ENCODE results near the gene PPL. TPM values are rescaled to one million over a fixed set of nuclear protein-coding genes. Genes with fewer than 3 reads are reported as not detected.

Gene PPL
- total and polyA plus RNA-seq, 2 of the 13 experiments (the other 11 are each of a cell fraction or from before 2014, with no cell fraction given) = 5.7 to 6.6 TPM

DNA sequence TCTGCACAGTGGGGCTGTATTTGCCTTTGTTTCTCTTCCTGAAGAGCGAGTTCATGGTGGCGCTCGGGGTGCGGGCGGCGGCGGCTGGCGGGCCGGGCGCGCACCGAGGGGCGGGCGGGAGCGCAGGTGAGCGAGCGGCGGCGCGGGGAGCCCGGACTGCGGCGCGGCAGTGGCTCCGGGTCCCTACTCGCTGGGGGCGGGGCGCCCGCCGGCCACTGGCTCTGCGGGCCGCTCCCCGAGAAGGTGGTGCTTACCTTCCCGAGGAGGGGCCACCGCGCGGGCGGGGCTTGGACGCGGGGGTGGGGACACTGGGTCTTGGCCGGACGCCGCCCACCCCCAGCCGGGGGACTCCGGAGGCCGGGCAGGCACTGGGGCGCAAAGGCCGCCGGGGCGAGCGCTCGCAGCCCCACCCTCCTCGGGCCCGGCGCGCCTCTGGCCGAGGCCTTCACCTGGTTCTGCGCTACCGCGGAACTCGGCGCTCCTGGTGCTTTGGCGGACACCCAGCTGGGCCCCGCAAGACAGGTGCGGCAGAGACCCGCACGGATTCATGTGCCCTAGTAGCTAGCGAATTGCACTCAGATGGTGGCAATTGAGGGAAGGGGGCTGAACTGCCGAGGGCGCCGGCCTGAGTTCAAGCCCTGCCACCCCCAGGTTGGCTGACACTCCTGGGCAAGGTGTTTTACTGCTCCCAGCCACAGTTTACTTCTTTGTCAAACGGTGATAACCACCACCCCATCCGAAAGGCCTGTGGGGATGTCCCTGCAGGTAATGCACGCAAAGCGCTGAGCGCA lies at the start of gene PPL (continued):
- peak; percentile 51; the same call in 1 of the 2 replicates for TF ChIP-seq MTF2 (CRISPR knock-in tag; IDR thresholded peaks at IDR 0.05; ENCODE audit: borderline replicate concordance)
- TF ChIP-seq RAD21 (CRISPR knock-in tag; IDR thresholded peaks at IDR 0.05) = peak; percentile 24; the same call in 1 of the 2 replicates
- TF ChIP-seq, protein P1, sequence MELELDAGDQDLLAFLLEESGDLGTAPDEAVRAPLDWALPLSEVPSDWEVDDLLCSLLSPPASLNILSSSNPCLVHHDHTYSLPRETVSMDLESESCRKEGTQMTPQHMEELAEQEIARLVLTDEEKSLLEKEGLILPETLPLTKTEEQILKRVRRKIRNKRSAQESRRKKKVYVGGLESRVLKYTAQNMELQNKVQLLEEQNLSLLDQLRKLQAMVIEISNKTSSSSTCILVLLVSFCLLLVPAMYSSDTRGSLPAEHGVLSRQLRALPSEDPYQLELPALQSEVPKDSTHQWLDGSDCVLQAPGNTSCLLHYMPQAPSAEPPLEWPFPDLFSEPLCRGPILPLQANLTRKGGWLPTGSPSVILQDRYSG (CRISPR knock-in tag; IDR thresholded peaks at IDR 0.05) = no peak
- no peak; the same call in 1 of the 2 replicates for TF ChIP-seq ZFP36L1 (CRISPR knock-in tag; IDR thresholded peaks at IDR 0.05)
- no peak for TF ChIP-seq ZNF672 (CRISPR knock-in tag; IDR thresholded peaks at IDR 0.05)
- peak; percentile 21; the same call in 1 of the 2 replicates for TF ChIP-seq ZNF772 (CRISPR knock-in tag; IDR thresholded peaks at IDR 0.05)
- no peak for TF ChIP-seq ZNF367 (CRISPR knock-in tag; IDR thresholded peaks at IDR 0.05; ENCODE audit: borderline replicate concordance)
- TF ChIP-seq, protein P2, sequence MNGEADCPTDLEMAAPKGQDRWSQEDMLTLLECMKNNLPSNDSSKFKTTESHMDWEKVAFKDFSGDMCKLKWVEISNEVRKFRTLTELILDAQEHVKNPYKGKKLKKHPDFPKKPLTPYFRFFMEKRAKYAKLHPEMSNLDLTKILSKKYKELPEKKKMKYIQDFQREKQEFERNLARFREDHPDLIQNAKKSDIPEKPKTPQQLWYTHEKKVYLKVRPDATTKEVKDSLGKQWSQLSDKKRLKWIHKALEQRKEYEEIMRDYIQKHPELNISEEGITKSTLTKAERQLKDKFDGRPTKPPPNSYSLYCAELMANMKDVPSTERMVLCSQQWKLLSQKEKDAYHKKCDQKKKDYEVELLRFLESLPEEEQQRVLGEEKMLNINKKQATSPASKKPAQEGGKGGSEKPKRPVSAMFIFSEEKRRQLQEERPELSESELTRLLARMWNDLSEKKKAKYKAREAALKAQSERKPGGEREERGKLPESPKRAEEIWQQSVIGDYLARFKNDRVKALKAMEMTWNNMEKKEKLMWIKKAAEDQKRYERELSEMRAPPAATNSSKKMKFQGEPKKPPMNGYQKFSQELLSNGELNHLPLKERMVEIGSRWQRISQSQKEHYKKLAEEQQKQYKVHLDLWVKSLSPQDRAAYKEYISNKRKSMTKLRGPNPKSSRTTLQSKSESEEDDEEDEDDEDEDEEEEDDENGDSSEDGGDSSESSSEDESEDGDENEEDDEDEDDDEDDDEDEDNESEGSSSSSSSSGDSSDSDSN (CRISPR knock-in tag; IDR thresholded peaks at IDR 0.05) = peak; percentile 81
- TF ChIP-seq ZNF749 (CRISPR knock-in tag; IDR thresholded peaks at IDR 0.05; ENCODE audit: borderline replicate concordance) = no peak
- TF ChIP-seq, protein P3, sequence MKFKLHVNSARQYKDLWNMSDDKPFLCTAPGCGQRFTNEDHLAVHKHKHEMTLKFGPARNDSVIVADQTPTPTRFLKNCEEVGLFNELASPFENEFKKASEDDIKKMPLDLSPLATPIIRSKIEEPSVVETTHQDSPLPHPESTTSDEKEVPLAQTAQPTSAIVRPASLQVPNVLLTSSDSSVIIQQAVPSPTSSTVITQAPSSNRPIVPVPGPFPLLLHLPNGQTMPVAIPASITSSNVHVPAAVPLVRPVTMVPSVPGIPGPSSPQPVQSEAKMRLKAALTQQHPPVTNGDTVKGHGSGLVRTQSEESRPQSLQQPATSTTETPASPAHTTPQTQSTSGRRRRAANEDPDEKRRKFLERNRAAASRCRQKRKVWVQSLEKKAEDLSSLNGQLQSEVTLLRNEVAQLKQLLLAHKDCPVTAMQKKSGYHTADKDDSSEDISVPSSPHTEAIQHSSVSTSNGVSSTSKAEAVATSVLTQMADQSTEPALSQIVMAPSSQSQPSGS (CRISPR knock-in tag; IDR thresholded peaks at IDR 0.05) = no peak
- no peak; the same call in 1 of the 2 replicates for TF ChIP-seq ZNF160 (CRISPR knock-in tag; IDR thresholded peaks at IDR 0.05)
- TF ChIP-seq ZNF543 (CRISPR knock-in tag; IDR thresholded peaks at IDR 0.05) = no peak; the same call in 1 of the 2 replicates
- peak; percentile 73 for TF ChIP-seq ZNF446 (CRISPR knock-in tag; IDR thresholded peaks at IDR 0.05)
- no peak for TF ChIP-seq ELF3 (CRISPR knock-in tag; IDR thresholded peaks at IDR 0.05)
- TF ChIP-seq, protein P4, sequence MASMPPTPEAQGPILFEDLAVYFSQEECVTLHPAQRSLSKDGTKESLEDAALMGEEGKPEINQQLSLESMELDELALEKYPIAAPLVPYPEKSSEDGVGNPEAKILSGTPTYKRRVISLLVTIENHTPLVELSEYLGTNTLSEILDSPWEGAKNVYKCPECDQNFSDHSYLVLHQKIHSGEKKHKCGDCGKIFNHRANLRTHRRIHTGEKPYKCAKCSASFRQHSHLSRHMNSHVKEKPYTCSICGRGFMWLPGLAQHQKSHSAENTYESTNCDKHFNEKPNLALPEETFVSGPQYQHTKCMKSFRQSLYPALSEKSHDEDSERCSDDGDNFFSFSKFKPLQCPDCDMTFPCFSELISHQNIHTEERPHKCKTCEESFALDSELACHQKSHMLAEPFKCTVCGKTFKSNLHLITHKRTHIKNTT (CRISPR knock-in tag; IDR thresholded peaks at IDR 0.05) = no peak
- TF ChIP-seq, protein P5, sequence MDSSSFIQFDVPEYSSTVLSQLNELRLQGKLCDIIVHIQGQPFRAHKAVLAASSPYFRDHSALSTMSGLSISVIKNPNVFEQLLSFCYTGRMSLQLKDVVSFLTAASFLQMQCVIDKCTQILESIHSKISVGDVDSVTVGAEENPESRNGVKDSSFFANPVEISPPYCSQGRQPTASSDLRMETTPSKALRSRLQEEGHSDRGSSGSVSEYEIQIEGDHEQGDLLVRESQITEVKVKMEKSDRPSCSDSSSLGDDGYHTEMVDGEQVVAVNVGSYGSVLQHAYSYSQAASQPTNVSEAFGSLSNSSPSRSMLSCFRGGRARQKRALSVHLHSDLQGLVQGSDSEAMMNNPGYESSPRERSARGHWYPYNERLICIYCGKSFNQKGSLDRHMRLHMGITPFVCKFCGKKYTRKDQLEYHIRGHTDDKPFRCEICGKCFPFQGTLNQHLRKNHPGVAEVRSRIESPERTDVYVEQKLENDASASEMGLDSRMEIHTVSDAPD (CRISPR knock-in tag; IDR thresholded peaks at IDR 0.05) = no peak
- TF ChIP-seq ZNF724P (CRISPR knock-in tag; IDR thresholded peaks at IDR 0.05; ENCODE audit: borderline replicate concordance) = peak; percentile 35; the same call in 1 of the 2 replicates
- TF ChIP-seq POLR2A (IDR thresholded peaks at IDR 0.05; ENCODE audit: insufficient read depth in 1 of 2, low read depth in 2 of 2, low read length in 2 of 2) = peak; percentile 16 to 72; a peak in 2 of 4 replicates
- peak; percentile 35; the same call in 1 of the 2 replicates for TF ChIP-seq GATAD1 (CRISPR knock-in tag; IDR thresholded peaks at IDR 0.05)

Measured in HepG2 (cell line).